GM19395 (cell line): ENCODE results near the gene EIF3L.
A peak's percentile ranks its signal among the peaks of the same experiment; 100 is the strongest.

Experiments used
- ATAC-seq: cut with Tn5 transposase; IDR thresholded peaks from one replicate; pipeline ENCODE4 v1.9.1; 2021; ENCODE audit warnings: mild to moderate bottlenecking, moderate library complexity; ENCODE audit not compliant: unreplicated experiment

EIF3L gene

GRCh38 chr22:37904572-37905533 is 55.6 kb downstream of the EIF3L start:
- no peak for ATAC-seq

DNA sequence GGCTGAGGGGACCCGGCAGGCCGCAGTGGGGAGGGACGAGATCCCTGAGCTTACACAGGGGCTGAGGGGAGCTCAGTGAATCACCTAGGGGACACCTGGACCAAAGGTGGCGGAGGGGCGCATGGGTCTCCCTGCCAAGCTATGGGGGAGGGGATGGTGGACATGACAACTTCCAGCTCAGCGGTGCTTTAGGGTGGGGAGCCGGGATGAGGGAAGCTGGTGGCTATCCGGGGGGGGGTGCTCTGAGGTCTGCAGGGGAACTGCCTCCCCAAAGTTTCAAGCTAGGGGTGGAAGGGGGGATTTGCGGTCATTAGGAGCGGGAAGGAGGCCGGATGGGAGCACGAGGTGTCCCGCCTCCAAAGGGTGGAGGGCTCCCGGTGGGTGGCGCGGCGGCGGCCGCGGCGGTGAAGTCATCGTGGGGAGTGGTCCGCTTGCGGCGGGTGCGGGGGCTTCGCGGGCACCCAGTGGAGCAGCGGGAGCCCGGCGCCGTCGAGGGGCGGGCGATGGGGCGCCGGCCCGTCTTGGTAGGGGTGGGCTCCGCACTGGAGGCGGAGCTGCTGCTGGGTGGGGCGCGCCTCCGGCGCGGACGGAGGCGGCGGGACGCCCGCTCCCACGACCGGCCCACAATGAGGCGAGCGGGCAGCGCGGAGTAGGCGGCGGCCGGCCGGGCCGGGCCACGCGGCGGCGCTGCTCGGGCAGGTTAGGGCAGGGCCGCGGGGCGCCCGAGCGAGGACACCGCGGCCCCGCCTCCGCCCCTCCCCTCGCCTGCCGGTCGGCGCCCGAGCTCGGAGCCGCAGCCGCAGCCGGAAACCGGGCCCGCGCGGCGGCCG is 56.5 kb downstream of the EIF3L start, which contains the start of gene MICALL1:
Gene MICALL1 (plus strand): TSS at position 764 of the 830 bp plus-strand sequence. CDS start 126 bp downstream, outside the sequence.
- ATAC-seq: peak; percentile 82

GRCh38 chr22:37906364-37907008 is 57.3 kb downstream of the EIF3L start:
- peak; percentile 50 for ATAC-seq

GRCh38 chr22:37907036-37907954 is 58.1 kb downstream of the EIF3L start:
- no peak for ATAC-seq

GRCh38 chr22:37909766-37910165 is 60.5 kb downstream of the EIF3L start:
- no peak for ATAC-seq

DNA sequence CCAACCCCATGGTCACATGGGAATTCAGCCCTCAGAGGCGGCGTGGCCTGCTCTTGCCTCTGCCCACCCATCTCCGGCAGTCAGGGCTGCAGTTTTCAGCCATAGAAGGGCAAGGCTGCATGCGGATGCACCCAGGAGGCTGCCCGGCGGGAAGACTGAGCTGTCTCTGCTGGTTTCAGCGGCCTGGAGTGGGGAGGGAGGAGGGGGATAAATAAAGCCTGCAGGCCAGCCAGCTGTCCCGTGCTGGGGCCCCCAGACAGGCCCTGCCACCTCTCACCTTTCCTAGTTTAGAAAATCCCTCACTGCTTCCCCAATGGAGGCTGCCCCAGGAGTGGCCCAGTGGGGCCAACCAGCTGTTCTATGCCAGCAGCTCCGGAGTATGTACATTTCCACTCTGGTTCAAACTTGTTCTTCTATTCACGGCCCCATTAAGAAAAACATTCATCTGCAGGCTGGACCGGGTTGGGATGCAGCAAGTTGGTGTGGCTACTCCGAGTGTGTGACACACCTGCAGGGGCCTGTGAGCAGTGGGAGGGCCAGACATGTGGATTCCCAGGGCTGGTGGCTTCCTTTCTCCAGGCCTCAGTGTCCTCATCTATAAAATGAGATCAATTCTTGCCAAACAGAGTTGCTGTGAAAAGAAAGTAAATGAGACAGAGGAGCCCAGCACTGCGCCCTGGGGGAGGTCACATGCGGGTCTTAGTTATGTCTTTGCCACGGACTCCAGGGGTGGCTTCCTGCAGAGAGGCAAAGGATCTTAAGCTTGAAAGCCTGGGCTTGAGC is 61.9 kb downstream of the EIF3L start:
- no peak for ATAC-seq

- no peak for ATAC-seq
These were observed 62.5 kb downstream of the EIF3L start for GRCh38 chr22:37911697-37912096.

- no peak for ATAC-seq
These were observed 63.0 kb downstream of the EIF3L start for GRCh38 chr22:37912171-37912570.

GRCh38 chr22:37913233-37913721 is 64.1 kb downstream of the EIF3L start:
- ATAC-seq: no peak

DNA sequence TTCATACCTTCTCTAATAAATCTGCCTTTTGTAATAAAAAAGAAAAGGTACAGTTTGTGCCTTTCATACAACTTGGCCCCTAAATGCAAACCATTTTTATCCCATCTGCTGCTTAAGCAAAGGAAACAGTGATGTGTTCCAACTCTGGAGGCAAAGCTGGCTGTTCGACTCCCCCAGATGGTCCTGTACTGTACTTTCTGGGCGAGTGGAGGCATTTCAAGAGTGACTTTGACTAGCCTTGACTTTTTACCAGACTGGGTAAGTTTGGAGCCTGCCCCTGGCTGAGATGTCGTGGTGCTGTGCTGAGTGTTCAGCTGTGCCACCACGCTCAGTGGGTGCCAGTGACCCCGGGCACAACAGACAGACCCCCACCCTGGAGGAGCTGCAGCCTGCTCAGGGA is 67.1 kb downstream of the EIF3L start:
- no peak for ATAC-seq

GRCh38 chr22:37917874-37918548 is 68.8 kb downstream of the EIF3L start:
- ATAC-seq: no peak

- ATAC-seq: no peak
These were observed 69.5 kb downstream of the EIF3L start for GRCh38 chr22:37918580-37919270.

- ATAC-seq: no peak
These were observed 70.9 kb downstream of the EIF3L start for GRCh38 chr22:37920126-37920525.

DNA sequence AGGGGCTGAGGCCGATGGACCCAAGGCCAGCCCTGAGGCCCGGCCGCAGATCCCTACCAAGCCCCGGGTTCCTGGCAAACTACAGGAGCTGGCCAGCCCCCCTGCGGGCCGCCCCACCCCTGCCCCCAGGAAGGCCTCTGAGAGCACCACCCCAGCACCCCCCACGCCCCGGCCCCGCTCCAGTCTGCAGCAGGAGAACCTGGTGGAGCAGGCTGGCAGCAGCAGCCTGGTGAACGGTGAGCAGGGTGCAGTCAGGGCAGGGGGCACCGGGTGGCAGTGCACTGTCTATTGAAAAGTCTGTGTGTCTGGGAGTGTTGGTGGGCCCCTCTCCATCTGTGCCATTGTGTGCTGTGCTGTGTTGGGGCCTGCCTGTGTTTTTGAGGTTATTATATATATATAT is 73.0 kb downstream of the EIF3L start:
- ATAC-seq: no peak

GRCh38 chr22:37923927-37924326 is 74.7 kb downstream of the EIF3L start:
- ATAC-seq: no peak

GRCh38 chr22:37924386-37925065 is 75.3 kb downstream of the EIF3L start:
- no peak for ATAC-seq

DNA sequence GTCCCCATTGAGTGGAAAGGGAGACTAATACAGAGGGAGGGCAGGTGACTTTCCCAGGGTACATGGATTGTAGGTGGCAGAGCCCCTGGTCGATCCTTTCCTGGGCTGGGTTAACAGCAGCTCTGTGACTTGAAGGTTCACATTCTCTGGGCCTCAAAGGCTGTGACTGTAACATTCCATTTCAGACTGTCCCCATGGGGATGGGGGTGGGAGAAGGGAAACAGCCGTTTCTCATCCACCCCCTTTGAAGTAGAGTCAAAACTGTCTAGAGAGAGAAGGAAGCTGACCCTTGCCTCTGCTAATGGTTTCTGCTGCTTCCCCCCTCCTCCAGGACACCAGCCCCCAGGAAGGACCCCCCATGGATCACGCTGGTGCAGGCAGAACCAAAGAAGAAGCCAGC is 76.1 kb downstream of the EIF3L start:
- no peak for ATAC-seq
